NCI-H82 (cell line): ENCODE data around the gene SIX1.

Source experiments
- DNase-seq: peaks from one replicate; lab custom pipeline; 2025; lab: John Stamatoyannopoulos, UW

Gene SIX1

GRCh38 chr14:60642270-60643140 lies 6.8 kb downstream of the SIX1 start:
- DNase-seq = no peak

GRCh38 chr14:60641742-60642269 lies 7.5 kb downstream of the SIX1 start:
- no peak for DNase-seq

DNA sequence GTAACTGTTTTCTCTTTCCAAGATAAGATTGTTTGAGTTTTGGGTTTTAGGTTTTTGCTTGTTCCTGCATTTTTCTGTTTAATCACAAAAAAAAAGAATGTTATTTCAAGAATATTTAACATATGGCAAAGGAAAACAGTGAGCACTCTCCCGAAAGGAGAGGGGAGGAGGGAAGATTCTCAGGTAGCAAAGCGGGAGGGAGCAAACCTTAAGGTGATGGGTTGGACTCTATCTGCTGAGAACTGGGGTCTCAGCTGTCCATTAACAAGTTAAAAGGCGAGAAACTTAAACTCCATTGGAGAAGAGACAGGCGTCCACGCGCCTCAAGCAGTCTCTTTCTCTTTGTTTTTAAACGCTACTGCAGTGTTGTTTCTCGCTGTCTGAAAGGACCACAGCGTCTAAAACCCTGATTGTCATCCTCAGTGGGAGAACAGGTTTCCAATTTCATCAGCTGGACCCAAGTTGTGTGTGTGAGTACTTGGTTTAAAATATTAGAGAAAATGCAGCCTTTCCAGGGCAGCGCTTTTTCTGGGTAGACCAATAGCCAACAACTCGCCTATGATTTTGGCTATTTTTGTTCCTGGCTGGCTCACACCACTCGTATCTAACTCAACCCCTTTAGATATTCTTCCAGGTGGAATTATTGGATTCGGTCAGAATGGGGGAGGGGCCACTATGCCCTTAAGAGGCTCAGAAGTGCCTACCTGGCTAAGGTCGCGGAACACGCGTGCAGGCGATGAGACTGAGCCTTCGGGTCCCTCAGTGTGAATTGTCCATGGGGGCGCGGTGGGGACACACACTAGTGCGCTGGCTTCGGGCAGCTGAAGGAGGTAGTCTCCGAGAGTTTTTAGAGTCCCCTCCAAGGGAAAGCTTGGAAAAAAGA lies 8.2 kb downstream of the SIX1 start:
- DNase-seq = no peak

DNA sequence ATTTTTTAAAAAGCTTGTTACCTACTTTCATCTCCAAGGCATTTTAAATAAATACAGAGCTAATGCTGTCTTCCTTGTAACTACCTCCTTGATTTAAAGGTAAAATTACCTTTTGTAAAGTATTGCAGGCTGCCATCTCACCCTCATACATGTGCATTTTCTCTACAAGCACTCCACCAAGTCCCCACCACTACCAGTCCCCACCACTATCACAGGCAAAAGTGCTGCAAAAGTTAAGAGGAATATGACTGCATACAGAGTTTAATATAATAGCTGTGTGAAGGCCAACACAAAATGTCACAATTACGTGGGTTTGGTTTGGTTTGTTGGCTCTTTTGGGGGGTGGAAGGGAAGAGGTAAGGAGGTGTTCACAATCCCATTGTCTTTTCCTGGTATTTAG lies 9.6 kb downstream of the SIX1 start:
- DNase-seq = no peak

DNA sequence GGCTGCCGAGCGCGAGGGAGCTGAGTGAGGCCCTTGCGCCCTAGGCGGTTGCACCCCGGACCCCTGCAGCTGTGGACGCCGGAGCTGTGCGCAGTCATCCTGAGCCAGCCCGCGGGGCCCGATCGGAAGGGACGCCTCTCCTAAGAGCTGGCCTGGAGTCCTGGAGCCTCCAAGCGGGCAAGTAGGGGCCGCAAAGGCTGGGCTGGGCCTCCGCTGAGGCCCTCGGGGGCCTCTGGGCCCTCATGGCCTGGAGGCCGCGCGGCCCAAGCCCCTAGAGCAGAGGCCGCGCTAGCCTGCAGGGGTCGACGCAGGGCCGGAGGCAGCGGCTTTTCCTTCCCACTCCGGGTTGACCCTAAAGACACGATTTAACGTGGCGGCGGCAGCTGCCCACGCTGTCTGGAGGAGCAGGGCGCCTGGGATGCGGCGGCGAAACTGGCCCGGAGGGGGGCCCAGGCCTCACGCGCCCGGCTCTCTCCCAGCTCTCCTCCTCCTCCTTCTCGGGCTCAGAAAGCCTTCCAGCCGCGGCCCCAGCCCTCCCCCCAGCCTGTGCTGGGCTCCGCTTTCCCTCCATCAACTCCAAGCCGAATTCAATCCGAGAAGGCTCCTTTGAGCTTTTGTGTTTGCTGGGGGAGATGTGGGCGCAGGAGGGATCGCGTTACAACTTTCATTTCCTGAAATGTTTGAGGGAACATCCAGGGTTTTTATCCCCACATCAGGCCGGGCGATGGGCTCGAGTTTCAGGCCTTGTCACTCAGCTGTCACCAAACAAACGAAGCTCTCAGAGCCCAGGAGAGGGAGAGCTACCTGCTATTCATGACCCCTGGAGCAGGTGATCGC lies 11.6 kb downstream of the SIX1 start:
- DNase-seq = no peak

GRCh38 chr14:60636879-60637478 lies 12.3 kb downstream of the SIX1 start:
- DNase-seq = no peak

DNA sequence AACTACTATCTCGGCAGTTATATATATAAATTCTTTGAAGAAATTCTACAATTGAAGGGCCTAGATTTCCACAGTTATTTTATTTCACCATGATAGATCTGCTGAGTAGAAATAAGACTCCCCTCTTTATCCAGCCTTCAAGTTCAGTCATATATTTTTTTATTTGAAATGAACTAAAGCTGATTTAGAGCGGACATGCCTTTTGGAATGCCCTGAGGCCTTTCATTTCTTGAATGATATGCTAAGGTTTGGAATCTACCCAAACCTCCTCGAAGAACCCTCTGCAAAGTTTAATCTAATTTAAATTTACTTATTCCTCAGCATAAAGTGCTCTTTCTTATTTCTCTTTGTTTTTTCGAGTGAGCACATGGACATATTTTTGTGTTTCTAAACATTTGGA lies 15.1 kb downstream of the SIX1 start:
- no peak for DNase-seq

DNA sequence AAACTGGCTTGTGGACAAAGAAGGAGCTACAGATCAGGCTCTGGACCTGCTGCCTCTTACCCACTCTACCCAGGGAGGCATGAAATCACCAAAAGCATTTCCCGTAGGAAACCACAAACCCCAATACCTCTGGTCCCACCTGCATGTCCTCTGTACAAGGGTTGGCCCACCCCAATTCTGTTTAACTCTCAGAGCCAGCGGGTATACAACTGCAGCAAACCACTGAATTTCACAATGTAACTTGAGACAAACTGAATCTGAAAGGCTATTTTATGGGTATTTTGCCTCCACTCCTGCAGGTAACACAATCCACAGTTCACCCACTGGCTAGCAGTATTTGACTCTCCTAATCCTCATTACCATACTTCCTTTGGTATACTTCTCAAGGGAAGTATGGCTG lies 16.5 kb downstream of the SIX1 start:
- DNase-seq = no peak

GRCh38 chr14:60632257-60632656 lies 17.0 kb downstream of the SIX1 start:
- no peak for DNase-seq

DNA sequence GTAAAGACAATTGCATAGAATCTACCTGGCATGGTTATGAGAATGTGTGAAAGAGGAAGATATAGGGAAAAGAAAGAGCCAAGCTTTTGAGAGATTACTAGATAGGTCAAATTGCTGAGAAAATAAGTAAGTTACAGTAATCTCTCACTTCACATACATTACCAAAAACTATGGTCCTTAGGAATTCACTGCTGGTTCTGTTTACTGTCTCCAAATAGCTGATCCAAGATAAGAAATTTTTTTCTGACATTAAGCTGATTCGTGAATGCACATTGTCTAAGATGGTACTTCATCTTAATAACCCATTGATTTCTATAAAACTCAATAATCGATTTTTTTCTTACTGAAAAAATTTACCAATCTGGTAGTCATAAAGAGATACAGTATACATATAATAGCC lies 17.4 kb downstream of the SIX1 start:
- no peak for DNase-seq

DNA sequence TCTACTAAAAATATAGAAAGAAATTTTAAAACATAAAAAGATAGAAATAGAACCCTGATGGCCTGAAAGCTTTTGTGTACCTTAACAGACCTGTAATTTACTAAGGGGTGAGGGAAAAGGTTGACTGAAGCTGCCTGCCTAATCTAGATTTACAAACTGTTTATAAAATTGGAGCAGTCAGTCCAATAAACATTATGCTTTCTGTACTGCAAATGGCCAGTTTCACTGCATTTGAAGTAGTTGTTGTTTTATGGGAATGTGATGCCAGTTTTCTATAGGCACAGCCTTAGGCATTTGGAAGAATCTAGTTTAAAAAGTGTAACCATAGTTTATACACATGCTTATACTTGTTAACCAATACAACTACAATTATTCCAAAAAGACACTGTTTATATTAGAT lies 19.1 kb downstream of the SIX1 start:
- DNase-seq = no peak

DNA sequence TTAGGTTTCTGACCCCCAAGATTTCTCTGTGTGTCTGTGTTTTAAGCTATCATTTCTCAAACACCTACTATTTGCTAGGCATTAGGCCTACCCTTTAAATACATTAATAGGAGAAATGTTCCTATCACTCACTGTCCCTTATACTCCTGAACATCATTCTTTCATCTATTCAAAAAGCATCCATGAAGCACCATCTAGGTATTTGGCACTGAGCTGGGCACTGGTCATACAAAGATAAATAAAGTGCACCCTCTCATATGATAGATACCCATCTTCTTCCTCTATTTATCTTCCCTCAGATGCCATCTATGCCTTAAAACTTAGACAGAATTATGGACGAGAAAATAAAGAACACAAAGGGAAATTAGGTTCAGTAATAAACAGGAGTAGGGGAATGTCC lies 20.4 kb downstream of the SIX1 start:
- DNase-seq = no peak

DNA sequence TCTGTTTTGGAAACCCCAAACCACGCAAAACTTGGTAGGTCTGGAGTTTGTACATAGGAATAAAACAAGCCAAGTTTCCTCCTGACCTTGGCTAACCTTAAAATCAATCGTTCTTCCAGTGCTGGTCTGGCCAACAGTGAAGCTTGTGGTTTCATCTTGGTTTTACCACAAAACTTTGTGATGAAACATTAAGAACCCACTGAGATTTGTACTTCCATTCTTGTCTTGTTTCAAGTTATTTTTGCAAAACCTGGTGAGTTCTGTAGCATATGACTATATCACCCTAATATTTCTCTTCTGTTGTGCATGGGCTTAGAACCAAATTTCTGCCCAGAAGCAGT lies 26.4 kb downstream of the SIX1 start:
- no peak for DNase-seq

- DNase-seq = no peak
Measured at GRCh38 chr14:60622210-60622916, 26.9 kb downstream of the SIX1 start.

GRCh38 chr14:60621386-60621785 lies 27.9 kb downstream of the SIX1 start:
- DNase-seq = no peak

- DNase-seq = no peak
Measured at GRCh38 chr14:60618241-60618640, 31.0 kb downstream of the SIX1 start.

- DNase-seq = no peak
Measured at GRCh38 chr14:60616461-60616959, 32.8 kb downstream of the SIX1 start.

DNA sequence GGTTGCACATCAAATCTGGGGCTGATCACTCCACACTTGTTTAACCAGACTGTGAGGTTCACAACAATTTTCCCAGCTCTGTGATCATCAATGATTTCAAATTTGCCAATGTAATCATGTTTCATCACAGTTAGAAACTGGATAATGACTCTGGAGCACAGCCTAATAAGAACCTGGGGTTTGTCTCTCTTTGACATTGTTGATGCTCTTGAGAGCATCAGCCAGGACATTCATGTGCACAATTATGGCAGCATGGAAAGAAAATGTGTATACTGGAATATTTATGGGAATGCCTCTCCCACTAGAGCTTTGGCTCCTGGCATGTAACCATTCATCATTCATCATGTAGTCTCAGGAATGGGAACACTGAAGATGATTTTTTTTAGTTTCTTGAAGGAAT lies 47.0 kb downstream of the SIX1 start:
- DNase-seq = no peak

DNA sequence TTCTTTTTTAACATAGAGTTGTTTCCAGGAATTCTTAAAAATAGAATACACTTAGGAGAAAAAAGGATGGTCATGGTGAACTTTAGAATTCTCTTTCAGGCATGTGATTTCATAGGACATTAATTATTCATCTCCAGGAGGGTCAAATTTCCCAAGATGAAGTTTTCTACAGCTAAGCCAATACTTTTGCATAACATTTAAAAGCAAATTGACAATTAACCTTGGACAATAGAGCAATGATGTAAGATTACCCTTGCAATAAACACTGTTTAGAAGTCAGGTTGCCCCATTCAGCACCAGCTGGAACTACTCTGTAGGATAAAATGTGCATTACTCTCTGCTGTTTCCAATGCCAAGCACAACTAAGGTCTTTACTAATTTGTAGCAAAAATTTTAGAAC lies 49.5 kb downstream of the SIX1 start:
- no peak for DNase-seq

GRCh38 chr14:60596139-60596538 lies 53.1 kb downstream of the SIX1 start:
- no peak for DNase-seq

- DNase-seq = no peak
Measured at GRCh38 chr14:60594062-60594461, 55.2 kb downstream of the SIX1 start.
